ENCODE data around the gene TSPO. TPM values are rescaled to one million over a fixed set of nuclear protein-coding genes. Genes with fewer than 3 reads are reported as not detected.

The TSPO gene
- total and polyA plus RNA-seq, 9 of the 15 experiments (the other 6 are each of a cell fraction or from before 2014, with no cell fraction given): 4.9 to 126 (median 25.3) TPM

GRCh38 chr22:43187171-43188099 is 36.1 kb downstream of the TSPO start (continued):
- TF ChIP-seq REST (IDR thresholded peaks at IDR 0.05; ENCODE audit: borderline replicate concordance) (peak; percentile 14; the same call in 1 of the 2 replicates), REST (CRISPR knock-in tag; IDR thresholded peaks at IDR 0.05; ENCODE audit: low read depth) (no peak), PML (IDR thresholded peaks at IDR 0.05; ENCODE audit: low read length) (peak; percentile 48; the same call in 1 of the 2 replicates), CSDE1 (IDR thresholded peaks at IDR 0.05) (peak in 1 of 2 experiments; percentile 36; a peak in 1 of 4 replicates), SOX6 (IDR thresholded peaks at IDR 0.05) (peak; percentile 40; the same call in 1 of the 2 replicates), NEUROD1 (IDR thresholded peaks at IDR 0.05; ENCODE audit: borderline replicate concordance, low read depth, low read length, partially characterized antibody) (peak; percentile 48), HNRNPLL (IDR thresholded peaks at IDR 0.05; ENCODE audit: low read depth, low read length, poor library complexity, severe bottlenecking) (peak; percentile 66)
- TF ChIP-seq, protein P1, sequence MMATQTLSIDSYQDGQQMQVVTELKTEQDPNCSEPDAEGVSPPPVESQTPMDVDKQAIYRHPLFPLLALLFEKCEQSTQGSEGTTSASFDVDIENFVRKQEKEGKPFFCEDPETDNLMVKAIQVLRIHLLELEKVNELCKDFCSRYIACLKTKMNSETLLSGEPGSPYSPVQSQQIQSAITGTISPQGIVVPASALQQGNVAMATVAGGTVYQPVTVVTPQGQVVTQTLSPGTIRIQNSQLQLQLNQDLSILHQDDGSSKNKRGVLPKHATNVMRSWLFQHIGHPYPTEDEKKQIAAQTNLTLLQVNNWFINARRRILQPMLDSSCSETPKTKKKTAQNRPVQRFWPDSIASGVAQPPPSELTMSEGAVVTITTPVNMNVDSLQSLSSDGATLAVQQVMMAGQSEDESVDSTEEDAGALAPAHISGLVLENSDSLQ (IDR thresholded peaks at IDR 0.05): peak; percentile 54
- TF ChIP-seq, protein P2, sequence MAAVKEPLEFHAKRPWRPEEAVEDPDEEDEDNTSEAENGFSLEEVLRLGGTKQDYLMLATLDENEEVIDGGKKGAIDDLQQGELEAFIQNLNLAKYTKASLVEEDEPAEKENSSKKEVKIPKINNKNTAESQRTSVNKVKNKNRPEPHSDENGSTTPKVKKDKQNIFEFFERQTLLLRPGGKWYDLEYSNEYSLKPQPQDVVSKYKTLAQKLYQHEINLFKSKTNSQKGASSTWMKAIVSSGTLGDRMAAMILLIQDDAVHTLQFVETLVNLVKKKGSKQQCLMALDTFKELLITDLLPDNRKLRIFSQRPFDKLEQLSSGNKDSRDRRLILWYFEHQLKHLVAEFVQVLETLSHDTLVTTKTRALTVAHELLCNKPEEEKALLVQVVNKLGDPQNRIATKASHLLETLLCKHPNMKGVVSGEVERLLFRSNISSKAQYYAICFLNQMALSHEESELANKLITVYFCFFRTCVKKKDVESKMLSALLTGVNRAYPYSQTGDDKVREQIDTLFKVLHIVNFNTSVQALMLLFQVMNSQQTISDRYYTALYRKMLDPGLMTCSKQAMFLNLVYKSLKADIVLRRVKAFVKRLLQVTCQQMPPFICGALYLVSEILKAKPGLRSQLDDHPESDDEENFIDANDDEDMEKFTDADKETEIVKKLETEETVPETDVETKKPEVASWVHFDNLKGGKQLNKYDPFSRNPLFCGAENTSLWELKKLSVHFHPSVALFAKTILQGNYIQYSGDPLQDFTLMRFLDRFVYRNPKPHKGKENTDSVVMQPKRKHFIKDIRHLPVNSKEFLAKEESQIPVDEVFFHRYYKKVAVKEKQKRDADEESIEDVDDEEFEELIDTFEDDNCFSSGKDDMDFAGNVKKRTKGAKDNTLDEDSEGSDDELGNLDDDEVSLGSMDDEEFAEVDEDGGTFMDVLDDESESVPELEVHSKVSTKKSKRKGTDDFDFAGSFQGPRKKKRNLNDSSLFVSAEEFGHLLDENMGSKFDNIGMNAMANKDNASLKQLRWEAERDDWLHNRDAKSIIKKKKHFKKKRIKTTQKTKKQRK (IDR thresholded peaks at IDR 0.05; ENCODE audit: borderline replicate concordance, low read depth, low read length): no peak
